T-helper 17 cell (primary cell): ENCODE results near the gene STK24. TPM values are rescaled to one million over a fixed set of nuclear protein-coding genes. Genes with fewer than 3 reads are reported as not detected.
A peak's percentile ranks its signal among the peaks of the same experiment; 100 is the strongest.
"Not testable (repeated sequence)": the region's sequence is repeated elsewhere in the genome, so short reads cannot be mapped to it uniquely, and the experiment has no call there.

ENCODE experiments used
- ATAC-seq: fragments of 150-1000 bp; cut with Tn5 transposase; 2 replicates; pipeline ENCODE4 v1.10.0; 2021; ENCODE audit warnings: mild to moderate bottlenecking, moderate library complexity
- DNase-seq, 3 donors: peaks; one replicate each; pipeline versions ENCODE4 v3.0.0 to v3.0.0-alpha.2; 2020 to 2021
- H3K9me3 ChIP-seq: one replicate; pipeline ENCODE4 v1.7.0; 2013; ENCODE audit warnings: low read length, mild to moderate bottlenecking; ENCODE audit not compliant: control insufficient read depth, poor library complexity, severe bottlenecking
- H3K27ac Mint-ChIP-seq: one replicate; pipeline ENCODE4 v1.8.0; 2022; ENCODE audit warnings: mild to moderate bottlenecking, moderate library complexity, mixed read lengths
- H3K27me3 Mint-ChIP-seq: one replicate; pipeline ENCODE4 v1.8.0; 2022; ENCODE audit warnings: mixed read lengths
- H3K36me3 Mint-ChIP-seq: one replicate; pipeline ENCODE4 v1.8.0; 2022; ENCODE audit warnings: low read depth, mixed read lengths
- H3K4me1 Mint-ChIP-seq: one replicate; pipeline ENCODE4 v1.8.0; 2022; ENCODE audit warnings: mild to moderate bottlenecking, mixed read lengths
- H3K4me3 Mint-ChIP-seq: one replicate; pipeline ENCODE4 v1.8.0; 2022; ENCODE audit warnings: mild to moderate bottlenecking, moderate library complexity, mixed read lengths
- total RNA-seq, 4 donors: library from RNA in 2 of 4; stranded (reverse) in 2 of 4; gene quantifications; one replicate each; pipeline ENCODE4 v1.2.3 and lab custom pipeline; 2022 to 2026

STK24 gene
- total RNA-seq, 2 donors from 2014 or later, result 134 to 163 TPM

DNA sequence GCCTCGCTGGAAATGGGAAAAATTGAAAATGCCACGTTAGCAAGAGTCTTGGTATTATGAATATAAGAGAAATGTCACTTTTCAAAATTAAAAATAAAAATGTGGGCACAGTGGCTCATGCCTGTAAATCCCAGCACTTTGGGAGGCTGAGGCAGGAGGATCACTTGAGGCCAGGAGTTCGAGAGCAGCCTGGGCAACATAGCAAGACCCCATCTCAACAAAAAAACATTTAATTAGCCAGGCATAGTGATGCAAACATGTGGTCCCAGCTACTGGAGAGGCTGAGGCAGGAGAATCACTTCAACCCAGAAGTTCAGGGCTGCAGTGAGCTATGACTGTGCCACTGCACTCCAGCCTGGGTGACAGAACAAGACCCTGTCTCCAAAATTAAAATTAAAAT is 163.6 kb downstream of the STK24 start:
- not testable (repeated sequence) for H3K4me1 Mint-ChIP-seq, H3K27ac Mint-ChIP-seq, DNase-seq, H3K4me3 Mint-ChIP-seq, H3K9me3 ChIP-seq, ATAC-seq, H3K36me3 Mint-ChIP-seq
- H3K27me3 Mint-ChIP-seq, result peaks cover 56% of the 10 kb centered on the region

- H3K27me3 Mint-ChIP-seq, result peaks cover 60% of the 10 kb centered on the region
Observed at GRCh38 chr13:98411617-98412265, 165.2 kb downstream of the STK24 start.

DNA sequence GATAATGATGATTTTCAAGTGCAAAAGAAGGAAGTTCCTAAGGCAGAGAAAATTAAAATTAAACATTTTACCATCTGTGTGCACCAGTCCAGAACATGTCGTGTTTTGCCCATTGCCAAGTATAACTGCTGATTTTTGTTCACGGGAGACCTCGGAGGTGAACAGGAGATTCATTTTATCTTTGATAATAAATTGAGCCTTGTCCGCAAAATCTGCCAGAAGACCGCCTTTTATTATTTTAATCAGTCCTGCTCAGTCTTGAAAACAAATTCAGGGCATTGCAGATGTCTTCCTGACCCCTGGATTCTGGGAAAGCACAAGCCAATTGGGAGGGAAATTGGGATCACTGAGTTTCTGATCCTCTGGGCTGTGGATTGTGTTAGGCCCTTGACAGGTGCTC is 165.9 kb downstream of the STK24 start:
- Mint-ChIP-seq H3K27ac (no peak overlapping the region), H3K36me3 (no peaks in the 10 kb centered on the region), H3K4me1 (peaks cover 6% of the 10 kb centered on the region), H3K27me3 (peaks cover 61% of the 10 kb centered on the region), H3K4me3 (no peak overlapping the region)
- DNase-seq (no peak), ATAC-seq (no peak)
- H3K9me3 ChIP-seq, result no peaks in the 10 kb centered on the region

More at GRCh38 chr13:98411617-98412265, 165.2 kb downstream of the STK24 start:
- Mint-ChIP-seq H3K27ac (no peak overlapping the region), H3K4me1 (peaks cover 6% of the 10 kb centered on the region), H3K36me3 (no peaks in the 10 kb centered on the region), H3K4me3 (peak overlapping the region; percentile 72)
- H3K9me3 ChIP-seq, result no peaks in the 10 kb centered on the region
- DNase-seq (no peak), ATAC-seq (no peak)

DNA sequence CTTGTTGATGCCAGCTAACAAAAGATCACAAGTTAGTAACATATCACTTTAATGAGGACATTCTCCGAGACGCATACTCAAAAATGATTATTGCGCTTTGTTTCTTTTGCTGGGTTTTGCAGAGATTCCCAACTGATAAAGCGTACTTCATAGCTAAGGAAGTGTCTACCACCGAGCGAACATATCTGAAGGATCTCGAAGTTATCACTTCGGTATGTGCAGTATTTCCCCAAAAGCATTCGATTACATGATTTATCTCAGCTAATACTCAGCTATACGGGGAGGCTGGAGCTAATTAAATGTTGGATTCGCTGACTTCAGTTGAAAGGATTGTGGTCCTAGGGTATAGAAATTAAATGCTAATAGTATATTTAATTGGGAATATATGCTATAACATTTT is 166.3 kb downstream of the STK24 start:
- DNase-seq (no peak), ATAC-seq (no peak)
- no peak overlapping the region for H3K27ac Mint-ChIP-seq
- no peak overlapping the region for H3K4me3 Mint-ChIP-seq
- H3K4me1 Mint-ChIP-seq, result peaks cover 6% of the 10 kb centered on the region
- peaks cover 58% of the 10 kb centered on the region for H3K27me3 Mint-ChIP-seq
- no peaks in the 10 kb centered on the region for H3K9me3 ChIP-seq
- no peaks in the 10 kb centered on the region for H3K36me3 Mint-ChIP-seq

DNA sequence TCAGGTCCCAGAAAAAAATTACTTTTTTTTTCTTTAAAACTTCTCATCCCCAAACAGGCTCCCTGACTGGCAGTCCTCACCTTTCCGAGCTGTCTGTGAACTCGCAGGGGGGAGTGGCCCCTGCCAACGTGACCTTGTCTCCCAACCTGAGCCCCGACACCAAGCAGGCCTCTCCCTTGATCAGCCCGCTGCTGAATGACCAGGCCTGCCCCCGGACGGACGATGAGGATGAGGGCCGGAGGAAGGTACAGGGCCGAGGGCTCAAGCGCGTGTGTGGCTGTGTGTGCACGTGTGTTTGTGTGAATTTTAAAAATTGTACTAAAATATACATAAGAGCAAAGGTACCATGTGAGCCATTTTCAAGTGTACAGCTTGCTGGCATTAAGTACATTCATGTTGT is 167.6 kb downstream of the STK24 start:
- Mint-ChIP-seq H3K4me3 (no peak overlapping the region), H3K27me3 (peaks cover 50% of the 10 kb centered on the region), H3K27ac (no peak overlapping the region), H3K4me1 (peaks cover 6% of the 10 kb centered on the region), H3K36me3 (no peaks in the 10 kb centered on the region)
- ATAC-seq (no peak), DNase-seq (no peak)
- no peaks in the 10 kb centered on the region for H3K9me3 ChIP-seq

DNA sequence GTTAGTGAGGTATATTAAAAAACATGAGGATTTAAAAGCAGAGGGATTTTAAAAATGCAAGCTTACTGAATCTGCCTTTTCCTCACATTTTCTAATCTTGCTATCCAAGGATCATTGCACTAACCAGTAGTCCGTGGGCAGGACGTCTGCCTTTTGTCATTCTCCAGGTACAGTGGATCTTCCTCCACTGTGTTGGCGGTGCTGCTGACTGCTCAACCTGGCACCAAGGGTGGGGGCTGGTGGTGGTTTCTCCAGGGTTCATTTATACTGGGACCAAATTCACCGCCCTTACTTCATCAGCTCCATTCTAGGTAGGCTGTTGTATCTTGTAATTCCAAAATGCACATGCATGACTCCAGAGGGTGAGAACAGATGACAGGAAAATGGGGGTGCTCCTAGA is 169.3 kb downstream of the STK24 start:
- H3K4me1 Mint-ChIP-seq, result peaks cover 6% of the 10 kb centered on the region
- H3K4me3 Mint-ChIP-seq, result no peak overlapping the region
- no peak overlapping the region for H3K27ac Mint-ChIP-seq
- no peaks in the 10 kb centered on the region for H3K9me3 ChIP-seq
- no peak for ATAC-seq
- peaks cover 44% of the 10 kb centered on the region for H3K27me3 Mint-ChIP-seq
- DNase-seq, result no peak
- no peaks in the 10 kb centered on the region for H3K36me3 Mint-ChIP-seq

GRCh38 chr13:98406971-98407370 is 169.9 kb downstream of the STK24 start:
- ATAC-seq (no peak), DNase-seq (no peak)
- peaks cover 4% of the 10 kb centered on the region for H3K4me1 Mint-ChIP-seq
- no peaks in the 10 kb centered on the region for H3K9me3 ChIP-seq
- H3K36me3 Mint-ChIP-seq, result no peaks in the 10 kb centered on the region
- H3K27ac Mint-ChIP-seq, result no peak overlapping the region
- H3K4me3 Mint-ChIP-seq, result no peak overlapping the region
- peaks cover 40% of the 10 kb centered on the region for H3K27me3 Mint-ChIP-seq

DNA sequence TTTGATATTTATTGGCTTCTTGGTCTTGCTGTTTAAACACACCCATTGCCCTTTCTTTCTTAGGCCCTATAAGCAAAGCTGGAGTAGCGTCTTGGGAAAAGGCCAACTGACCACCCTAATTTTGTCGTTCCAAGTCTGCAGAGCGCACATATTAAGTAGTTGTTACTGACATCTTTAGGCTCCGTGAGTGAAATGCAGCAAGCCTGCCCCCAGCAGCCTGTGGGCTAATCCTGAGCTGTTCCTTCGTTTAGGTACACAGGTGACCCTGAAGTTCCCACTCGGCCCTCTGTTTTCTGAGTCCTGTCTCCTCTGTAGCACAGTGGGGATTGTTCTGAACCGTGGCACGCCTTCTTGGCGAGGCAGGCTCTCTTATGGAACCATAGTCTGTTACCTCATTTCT is 170.5 kb downstream of the STK24 start:
- peaks cover 2% of the 10 kb centered on the region for H3K4me1 Mint-ChIP-seq
- no peaks in the 10 kb centered on the region for H3K36me3 Mint-ChIP-seq
- no peak for DNase-seq
- H3K9me3 ChIP-seq, result no peaks in the 10 kb centered on the region
- no peak for ATAC-seq
- no peak overlapping the region for H3K4me3 Mint-ChIP-seq
- peaks cover 39% of the 10 kb centered on the region for H3K27me3 Mint-ChIP-seq
- H3K27ac Mint-ChIP-seq, result no peak overlapping the region

- no peak for ATAC-seq
- no peaks in the 10 kb centered on the region for H3K36me3 Mint-ChIP-seq
- no peak overlapping the region for H3K27ac Mint-ChIP-seq
- peaks cover 33% of the 10 kb centered on the region for H3K27me3 Mint-ChIP-seq
- H3K4me3 Mint-ChIP-seq, result no peak overlapping the region
- H3K9me3 ChIP-seq, result no peaks in the 10 kb centered on the region
- no peak for DNase-seq
- H3K4me1 Mint-ChIP-seq, result peaks cover 2% of the 10 kb centered on the region
Observed at GRCh38 chr13:98405690-98406344, 171.1 kb downstream of the STK24 start.

DNA sequence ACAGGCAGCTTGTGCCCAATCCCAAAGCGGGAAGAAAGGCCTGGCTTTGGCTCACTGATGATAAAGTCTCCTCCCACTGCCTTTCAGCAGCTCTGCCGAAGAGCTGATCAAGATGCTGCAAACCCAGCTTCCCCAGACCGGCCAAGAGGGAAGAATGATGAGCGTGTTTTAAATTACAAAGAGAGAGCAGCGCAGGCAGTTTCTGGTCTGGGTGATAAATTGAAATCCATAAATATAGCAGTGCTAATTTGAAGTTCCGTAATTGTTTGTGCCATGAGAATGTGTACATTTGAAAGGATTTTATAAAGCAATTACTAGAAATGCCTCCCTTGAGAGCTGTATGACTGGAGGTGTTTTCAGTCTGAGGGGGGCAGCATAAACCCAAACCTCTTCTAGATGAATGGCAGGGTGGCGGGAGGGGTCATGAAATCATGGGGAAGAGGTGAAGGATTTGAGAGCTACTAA is 171.8 kb downstream of the STK24 start:
- H3K27ac Mint-ChIP-seq, result no peak overlapping the region
- H3K9me3 ChIP-seq, result no peaks in the 10 kb centered on the region
- no peak overlapping the region for H3K4me3 Mint-ChIP-seq
- H3K4me1 Mint-ChIP-seq, result peaks cover 2% of the 10 kb centered on the region
- ATAC-seq, result no peak
- DNase-seq, result no peak
- H3K27me3 Mint-ChIP-seq, result peaks cover 34% of the 10 kb centered on the region
- H3K36me3 Mint-ChIP-seq, result no peaks in the 10 kb centered on the region

GRCh38 chr13:98403076-98403475 is 173.8 kb downstream of the STK24 start:
- ATAC-seq (no peak), DNase-seq (no peak)
- H3K4me3 Mint-ChIP-seq, result no peak overlapping the region
- no peaks in the 10 kb centered on the region for H3K36me3 Mint-ChIP-seq
- H3K9me3 ChIP-seq, result no peaks in the 10 kb centered on the region
- H3K27me3 Mint-ChIP-seq, result peaks cover 35% of the 10 kb centered on the region
- H3K4me1 Mint-ChIP-seq, result peaks cover 2% of the 10 kb centered on the region
- no peak overlapping the region for H3K27ac Mint-ChIP-seq

GRCh38 chr13:98401934-98402333 is 175.0 kb downstream of the STK24 start:
- ATAC-seq (no peak), DNase-seq (no peak)
- Mint-ChIP-seq H3K27ac (no peak overlapping the region), H3K27me3 (peaks cover 43% of the 10 kb centered on the region), H3K36me3 (no peaks in the 10 kb centered on the region), H3K4me3 (no peak overlapping the region), H3K4me1 (peaks cover 2% of the 10 kb centered on the region)
- H3K9me3 ChIP-seq, result no peaks in the 10 kb centered on the region

DNA sequence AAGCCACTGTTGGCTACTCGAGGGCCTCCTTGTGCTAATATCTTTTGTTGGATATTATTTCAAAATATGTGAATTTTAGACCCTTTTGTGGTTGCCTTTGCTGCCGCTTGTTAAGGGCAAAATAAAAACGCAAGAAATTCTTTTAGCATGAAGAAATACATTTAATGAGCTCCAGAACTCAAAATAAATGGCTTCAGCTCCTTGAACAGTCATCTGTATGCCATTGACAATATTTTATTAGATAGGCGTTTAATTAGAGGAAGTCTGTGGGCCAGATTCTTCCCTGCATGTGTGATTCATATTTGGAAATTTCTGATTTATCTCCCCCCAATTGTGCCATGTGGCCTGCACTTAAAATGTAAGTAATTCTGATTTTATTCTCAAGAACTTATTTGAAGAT is 177.2 kb downstream of the STK24 start:
- H3K27me3 Mint-ChIP-seq, result peaks cover 46% of the 10 kb centered on the region
- DNase-seq (no peak), ATAC-seq (no peak)
- H3K36me3 Mint-ChIP-seq, result no peaks in the 10 kb centered on the region
- no peak overlapping the region for H3K27ac Mint-ChIP-seq
- peaks cover 2% of the 10 kb centered on the region for H3K4me1 Mint-ChIP-seq
- H3K4me3 Mint-ChIP-seq, result no peak overlapping the region
- no peaks in the 10 kb centered on the region for H3K9me3 ChIP-seq

- Mint-ChIP-seq H3K27ac (no peak overlapping the region), H3K4me1 (peaks cover 2% of the 10 kb centered on the region), H3K4me3 (no peak overlapping the region), H3K27me3 (peaks cover 39% of the 10 kb centered on the region), H3K36me3 (no peaks in the 10 kb centered on the region)
- no peaks in the 10 kb centered on the region for H3K9me3 ChIP-seq
- DNase-seq (no peak), ATAC-seq (no peak)
Observed at GRCh38 chr13:98398581-98398980, 178.3 kb downstream of the STK24 start.
